Uterus (tissue), 4 donors: ENCODE data around the gene FAR2. TPM values are rescaled to one million over a fixed set of nuclear protein-coding genes. Genes with fewer than 3 reads are reported as not detected.

ENCODE experiments used
- DNase-seq, 2 donors: peaks; one replicate each; pipeline ENCODE4 v3.0.0-alpha.2; 2019 to 2020
- H3K27ac ChIP-seq, 2 donors: fragments of 200-600 bp; sonication (generic); 1 replicate in 1 of 2; 2 replicates in 1 of 2; pipeline ENCODE4 v1.5.1; 2016 to 2018
- H3K27me3 ChIP-seq, 2 donors: fragments of 200-600 bp; sonication (generic); one replicate each; pipeline ENCODE4 v1.5.1; 2018 to 2019; ENCODE audit warnings: control low read depth in 1 of 2
- H3K36me3 ChIP-seq, 2 donors: fragments of 200-600 bp; sonication (generic); one replicate each; pipeline ENCODE4 v1.5.1; 2019; ENCODE audit warnings: control low read depth in 1 of 2
- H3K4me1 ChIP-seq, 2 donors: fragments of 200-600 bp; sonication (generic); one replicate each; pipeline ENCODE4 v1.5.1; 2018 to 2019; ENCODE audit warnings: control low read depth in 1 of 2
- H3K4me3 ChIP-seq, 2 donors: fragments of 200-600 bp; sonication (generic); 1 replicate in 1 of 2; 2 replicates in 1 of 2; pipeline ENCODE4 v1.5.1; 2018 to 2019; ENCODE audit warnings: mild to moderate bottlenecking in 1 of 2
- H3K9me3 ChIP-seq, 2 donors: fragments of 200-600 bp; sonication (generic); one replicate each; pipeline ENCODE4 v1.5.1; 2019; ENCODE audit warnings: control low read depth in 1 of 2
- CTCF ChIP-seq, 4 experiments: fragments of 200-600 bp in 2 of 4; fragments of 450-650 bp in 2 of 4; sonication (generic) in 2 of 4; IDR thresholded peaks; one replicate each; pipeline ENCODE4 v1.5.1; 2016 to 2019; ENCODE audit warnings: antibody characterized with exemption in 4 of 4, mild to moderate bottlenecking in 2 of 4, moderate library complexity in 1 of 4
- POLR2A ChIP-seq, 2 donors: fragments of 450-650 bp; IDR thresholded peaks; one replicate each; pipeline ENCODE4 v1.6.1; 2016; ENCODE audit warnings: antibody characterized with exemption in 2 of 2, mild to moderate bottlenecking in 1 of 2, moderate library complexity in 1 of 2
- intact Hi-C: fragments of 100-400 bp; cut with DNase I; formaldehyde crosslinking; loops from one replicate; pipeline ENCODE4 v1.15.1; 2023; ENCODE audit warnings: low total_unique reads
- total RNA-seq, 4 donors: library from RNA; depleted of rRNA in 3 of 4; stranded (reverse); fragments of >200 nt in 3 of 4; gene quantifications; one replicate each; pipeline versions ENCODE4 v1.1.0 to v1.2.4, GENCODE V29; 2014 to 2023
- donor health status: DM: yes; HTN: yes; CAD: no.

The FAR2 gene
- total RNA-seq, 4 donors from 2014 or later: 4.7 to 14.4 (median 9.5) TPM

- no peaks in the 10 kb centered on the region for H3K27me3 ChIP-seq
- no peaks in the 10 kb centered on the region for H3K4me1 ChIP-seq
- TF ChIP-seq POLR2A (IDR thresholded peaks at IDR 0.05) (no peak), CTCF (IDR thresholded peaks at IDR 0.05) (no peak)
- no peak overlapping the region for H3K27ac ChIP-seq
- H3K4me3 ChIP-seq: no peak overlapping the region
- peaks cover 0 to 6% of the 10 kb centered on the region in 2 donors for H3K9me3 ChIP-seq
- intact Hi-C loops: no loop called here
- no peaks in the 10 kb centered on the region for H3K36me3 ChIP-seq
- DNase-seq: no peak
Observed at GRCh38 chr12:29110506-29111442, 38.3 kb upstream of the FAR2 start.

GRCh38 chr12:29113101-29113500 lies 36.0 kb upstream of the FAR2 start:
- intact Hi-C loops: no loop called here
- DNase-seq: no peak
- H3K4me1 ChIP-seq: no peaks in the 10 kb centered on the region
- no peaks in the 10 kb centered on the region for H3K36me3 ChIP-seq
- H3K4me3 ChIP-seq: no peak overlapping the region
- H3K27ac ChIP-seq: no peak overlapping the region
- no peaks in the 10 kb centered on the region for H3K27me3 ChIP-seq
- H3K9me3 ChIP-seq: peaks cover 0 to 6% of the 10 kb centered on the region in 2 donors
- no peak for TF ChIP-seq POLR2A (IDR thresholded peaks at IDR 0.05)

GRCh38 chr12:29116414-29116813 lies 32.7 kb upstream of the FAR2 start:
- intact Hi-C loops: no loop called here
- Histone ChIP-seq H3K27me3 (no peaks in the 10 kb centered on the region), H3K4me1 (no peaks in the 10 kb centered on the region), H3K27ac (no peak overlapping the region), H3K9me3 (peaks cover 0 to 3% of the 10 kb centered on the region in 2 donors), H3K4me3 (no peak overlapping the region), H3K36me3 (no peaks in the 10 kb centered on the region)
- DNase-seq: no peak
- no peak for TF ChIP-seq CTCF (IDR thresholded peaks at IDR 0.05)
- TF ChIP-seq POLR2A (IDR thresholded peaks at IDR 0.05): no peak

GRCh38 chr12:29131539-29131938 lies 17.5 kb upstream of the FAR2 start:
- no peak for TF ChIP-seq POLR2A (IDR thresholded peaks at IDR 0.05)
- no peak for TF ChIP-seq CTCF (IDR thresholded peaks at IDR 0.05)
- intact Hi-C loops: no loop called here
- no peaks in the 10 kb centered on the region for H3K27me3 ChIP-seq
- no peaks in the 10 kb centered on the region for H3K4me1 ChIP-seq
- no peaks in the 10 kb centered on the region for H3K9me3 ChIP-seq
- no peak for DNase-seq
- no peaks in the 10 kb centered on the region for H3K36me3 ChIP-seq
- H3K27ac ChIP-seq: no peak overlapping the region
- H3K4me3 ChIP-seq: no peak overlapping the region

GRCh38 chr12:29132316-29132715 lies 16.8 kb upstream of the FAR2 start:
- H3K9me3 ChIP-seq: no peaks in the 10 kb centered on the region
- H3K4me1 ChIP-seq: no peaks in the 10 kb centered on the region
- no peak for TF ChIP-seq CTCF (IDR thresholded peaks at IDR 0.05)
- no peak for TF ChIP-seq POLR2A (IDR thresholded peaks at IDR 0.05)
- no peaks in the 10 kb centered on the region for H3K27me3 ChIP-seq
- H3K36me3 ChIP-seq: no peaks in the 10 kb centered on the region
- no peak overlapping the region for H3K4me3 ChIP-seq
- no peak for DNase-seq
- intact Hi-C loops: no loop called here
- no peak overlapping the region for H3K27ac ChIP-seq
